ENCODE data around the gene REC114.
"Not testable (repeated sequence)": the region's sequence is repeated elsewhere in the genome, so short reads cannot be mapped to it uniquely, and the experiment has no call there.

REC114 gene

DNA sequence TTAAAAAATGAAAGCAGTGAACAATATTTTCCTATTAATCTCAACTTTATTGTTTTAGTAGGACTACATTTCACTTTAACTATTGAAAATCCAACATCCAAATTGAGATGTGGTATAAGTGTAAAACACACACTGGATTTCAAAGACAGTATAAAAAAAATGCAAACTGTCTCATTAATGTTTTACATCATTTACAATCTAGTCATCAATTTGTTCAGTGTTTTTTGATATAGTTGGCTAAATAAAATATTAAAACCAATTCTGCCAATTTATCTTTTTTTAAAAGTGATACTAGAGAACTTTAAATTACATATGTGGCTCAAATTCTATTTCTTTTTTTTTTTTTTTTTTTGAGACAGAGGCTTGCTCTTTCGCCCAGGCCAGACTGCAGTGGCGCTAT is 95.2 kb downstream of the REC114 start:
- DNase-seq (ENCODE audit: low read depth): no peak

DNA sequence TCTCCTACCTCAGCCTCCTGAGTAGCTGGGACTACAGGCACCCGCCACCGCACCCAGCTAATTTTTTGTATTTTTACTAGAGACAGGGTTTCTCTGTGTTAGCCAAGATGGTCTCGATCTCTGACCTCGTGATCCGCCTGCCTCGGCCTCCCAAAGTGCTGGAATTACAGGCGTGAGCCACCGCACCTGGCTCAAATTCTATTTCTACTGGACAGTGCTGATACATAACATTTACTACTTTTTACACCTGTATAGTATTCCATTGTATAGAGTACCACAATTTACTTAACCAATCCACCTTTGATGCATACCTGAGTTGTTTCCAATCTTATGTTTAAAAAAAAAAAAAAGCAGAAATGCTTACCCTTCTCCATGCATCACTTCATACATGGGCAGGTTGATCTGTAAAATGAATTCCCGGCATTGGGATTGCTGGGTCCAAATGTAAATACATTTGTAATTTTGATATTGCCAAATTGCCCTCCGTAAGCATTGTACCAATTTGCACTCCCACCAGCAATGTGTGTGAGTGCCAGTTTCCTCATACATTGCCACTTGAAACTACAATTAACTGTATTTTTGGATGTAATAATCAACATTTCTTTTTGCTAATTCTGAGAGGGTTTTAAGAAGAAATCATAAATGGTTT is 95.7 kb downstream of the REC114 start:
- no peak for DNase-seq (ENCODE audit: low read depth)

DNA sequence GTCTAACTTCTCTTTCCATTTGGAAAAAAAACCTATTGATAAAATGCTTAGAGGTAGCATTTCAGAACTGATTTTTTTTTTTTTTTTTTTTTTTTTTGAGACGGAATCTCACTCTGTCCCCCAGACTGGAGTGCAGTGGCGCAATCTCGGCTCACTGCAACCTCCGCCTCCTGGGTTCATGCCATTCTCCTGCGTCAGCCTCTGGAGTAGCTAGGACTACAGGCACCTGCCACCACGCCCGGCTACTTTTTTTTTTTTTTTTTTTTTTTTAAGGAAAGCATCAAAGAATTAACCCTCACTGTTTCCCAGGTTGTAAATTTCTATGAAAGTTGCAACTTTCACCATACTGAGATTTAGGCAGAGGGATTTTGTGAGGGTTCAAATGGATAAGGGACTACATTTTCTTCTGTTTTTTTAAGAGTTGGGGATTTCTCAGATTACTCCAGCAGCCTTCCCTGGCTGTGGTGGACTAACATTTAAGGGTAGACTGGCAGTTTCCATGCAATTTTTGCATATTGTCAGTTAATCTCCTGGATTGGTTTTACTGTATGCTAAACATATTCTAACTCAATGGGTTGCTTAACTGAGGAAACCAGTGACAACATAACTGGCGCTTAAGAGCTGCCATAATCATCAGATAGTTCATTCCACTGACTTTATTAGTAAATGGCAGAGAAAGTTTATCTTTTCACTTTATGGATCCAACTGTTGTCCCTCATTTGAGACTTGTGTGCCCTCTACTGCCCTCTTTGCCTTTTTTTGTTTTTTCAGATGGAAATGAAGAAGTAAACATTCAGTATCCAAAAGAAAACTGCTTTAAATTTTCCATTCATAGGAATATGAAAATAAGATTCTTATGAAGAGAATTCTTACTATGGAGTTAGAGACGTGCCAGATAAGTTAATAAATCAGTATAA is 96.5 kb downstream of the REC114 start:
- no peak for DNase-seq (ENCODE audit: low read depth)

DNA sequence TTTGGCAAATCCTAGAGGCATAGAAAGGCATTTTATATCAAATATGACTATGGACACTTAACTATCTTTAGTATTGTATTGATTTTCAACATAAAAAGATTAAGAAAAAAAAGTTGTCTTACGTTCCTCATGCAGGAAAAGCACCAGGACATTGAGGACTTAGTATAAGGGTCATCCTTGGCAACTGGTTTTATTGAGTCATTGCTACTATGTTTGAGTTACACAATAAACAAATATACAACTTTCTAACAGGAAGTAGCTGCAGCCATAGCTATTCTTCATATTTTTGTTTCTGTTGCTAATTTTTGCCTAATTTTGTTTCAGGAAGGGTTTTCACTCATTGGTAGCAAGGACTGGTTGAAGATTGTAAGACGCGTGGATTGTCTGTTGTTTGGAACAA is 97.2 kb downstream of the REC114 start:
- no peak for DNase-seq (ENCODE audit: low read depth)

DNA sequence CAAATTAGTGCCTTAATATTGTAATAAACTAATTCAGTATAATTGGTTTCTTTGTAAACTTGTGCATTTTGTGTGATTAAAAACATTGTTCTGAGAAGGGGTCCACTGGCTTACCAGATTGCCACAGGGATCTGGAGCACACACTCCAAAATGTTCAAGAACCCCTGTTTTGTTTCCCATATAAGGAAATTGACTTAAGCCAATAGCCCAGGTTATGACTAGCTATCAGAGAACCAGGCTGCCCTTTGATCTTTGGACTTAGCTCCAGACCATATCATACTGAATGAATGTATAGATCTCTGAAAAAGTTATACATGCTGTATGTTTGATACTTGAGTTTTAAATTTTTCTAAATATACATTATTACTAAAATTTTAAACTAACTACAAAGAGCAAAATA is 98.5 kb downstream of the REC114 start:
- no peak for DNase-seq (ENCODE audit: low read depth)

DNA sequence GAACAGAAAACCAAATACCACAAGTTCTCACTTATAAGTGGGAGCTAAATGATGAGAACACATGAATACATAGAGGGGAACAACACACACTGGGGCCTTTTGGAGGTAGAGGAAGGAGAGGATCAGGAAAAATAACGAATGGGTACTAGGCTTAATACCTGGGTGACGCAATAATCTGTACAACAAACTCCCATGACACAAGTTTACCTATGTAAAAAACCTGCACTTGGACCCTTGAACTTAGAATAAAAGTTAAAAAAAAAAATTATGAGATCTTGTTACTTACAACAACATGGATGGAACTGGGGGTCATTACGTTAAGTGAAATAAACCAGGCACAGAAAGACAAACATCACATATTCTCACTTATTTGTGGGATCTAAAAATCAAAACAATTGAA is 106.0 kb downstream of the REC114 start:
- not testable (repeated sequence) for DNase-seq (ENCODE audit: low read depth)

DNA sequence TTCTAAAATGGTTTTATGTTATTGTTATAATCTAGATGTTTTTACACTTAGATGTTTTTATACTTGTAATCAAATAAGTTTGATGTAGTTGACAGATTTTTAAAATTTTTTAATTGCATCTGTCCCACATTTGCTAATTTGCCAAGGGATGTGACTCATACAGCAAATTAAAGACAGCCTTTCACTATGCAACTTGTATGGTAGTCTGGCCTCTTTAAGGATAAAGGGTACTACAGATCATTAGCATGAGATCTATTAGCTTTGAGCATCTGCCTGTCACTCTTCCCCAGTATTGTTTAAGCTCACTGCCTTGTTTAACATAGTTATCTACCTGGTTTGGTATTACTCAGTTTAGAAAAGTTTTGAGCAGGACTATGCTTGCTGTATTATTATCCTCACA is 107.2 kb downstream of the REC114 start:
- DNase-seq (ENCODE audit: low read depth): no peak

DNA sequence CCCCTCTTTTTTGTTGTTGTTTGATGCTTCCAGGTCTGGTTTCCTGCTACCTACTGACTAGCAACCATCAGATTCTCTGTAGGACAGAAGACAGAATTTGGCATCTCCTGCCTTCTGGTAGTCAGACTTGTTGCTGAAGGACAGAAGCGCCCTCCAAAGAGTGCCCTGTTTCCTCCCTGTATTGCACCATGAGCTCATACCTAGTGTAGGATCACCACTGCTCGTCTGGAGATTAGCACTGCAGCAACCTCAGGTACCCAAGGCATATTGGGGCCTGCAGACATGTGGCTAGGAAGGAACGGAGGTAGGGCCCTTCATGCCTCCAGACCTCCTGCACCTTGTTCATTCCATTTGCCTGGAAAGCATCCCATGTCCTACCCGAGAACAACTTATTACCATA is 112.1 kb downstream of the REC114 start:
- DNase-seq (ENCODE audit: low read depth): no peak

DNA sequence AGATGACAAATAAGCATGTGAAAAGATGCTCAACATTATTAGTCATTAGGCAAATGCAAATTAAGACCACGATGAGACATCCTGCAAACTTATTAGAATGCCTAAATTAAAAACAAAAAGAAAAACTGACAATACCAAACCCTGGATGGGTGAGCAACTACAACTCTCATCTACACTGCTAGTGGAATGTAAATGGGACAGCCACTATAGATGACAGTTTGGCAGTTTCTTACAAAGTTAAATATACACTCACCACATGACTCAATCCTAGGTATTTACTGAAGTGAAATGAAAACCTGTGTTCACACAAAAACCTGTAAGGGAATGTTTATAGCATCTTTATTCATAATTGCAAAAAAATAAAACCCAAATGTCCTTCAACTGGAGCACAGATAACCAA is 115.6 kb downstream of the REC114 start:
- no peak for DNase-seq (ENCODE audit: low read depth)

DNA sequence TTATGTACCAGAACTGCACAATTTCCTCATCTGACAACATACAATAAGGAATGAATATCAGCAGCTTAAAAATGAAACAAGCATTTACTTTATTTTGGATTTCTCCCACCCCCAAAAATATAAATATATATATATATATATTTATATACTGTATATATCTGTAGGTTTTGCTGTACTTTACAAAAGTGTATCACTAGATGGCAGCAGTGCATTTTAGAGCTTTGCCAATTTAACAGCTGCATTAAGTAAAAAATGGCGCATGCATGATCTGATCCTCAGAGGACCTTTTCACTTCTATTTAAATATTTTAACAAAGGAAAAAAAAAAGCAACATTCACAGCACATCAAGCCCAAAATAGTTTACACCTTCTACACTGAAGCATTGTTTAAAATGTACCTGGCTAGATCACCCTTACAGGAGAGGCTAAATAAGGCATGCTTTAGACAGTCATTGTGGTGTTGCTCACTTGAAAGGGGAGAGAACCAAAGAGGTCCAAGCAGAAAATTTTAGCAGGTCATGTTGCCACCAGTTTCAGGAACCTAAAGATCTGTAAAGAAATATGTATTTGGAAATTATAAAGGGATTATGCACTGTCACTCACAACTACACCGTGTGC is 117.6 kb downstream of the REC114 start:
- no peak for DNase-seq (ENCODE audit: low read depth)

DNA sequence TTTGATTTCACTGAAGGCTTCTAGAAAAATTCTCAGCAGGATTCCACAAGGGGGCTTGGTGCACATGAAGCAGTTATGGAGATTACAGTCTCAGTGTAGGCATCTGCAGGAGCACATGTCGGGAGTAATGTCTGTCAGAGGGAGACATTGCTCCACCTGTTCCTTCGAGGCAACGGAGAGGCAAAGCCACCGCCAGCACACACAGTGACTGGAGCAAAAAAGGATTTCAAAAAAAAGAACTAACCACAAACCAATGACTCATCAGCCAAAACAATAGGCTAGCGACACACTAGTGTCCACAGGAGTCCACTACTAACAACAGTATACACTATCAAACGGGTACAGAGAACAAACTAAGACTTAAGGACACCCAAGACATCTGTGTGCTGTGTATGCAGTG is 121.3 kb downstream of the REC114 start:
- DNase-seq (ENCODE audit: low read depth): no peak

DNA sequence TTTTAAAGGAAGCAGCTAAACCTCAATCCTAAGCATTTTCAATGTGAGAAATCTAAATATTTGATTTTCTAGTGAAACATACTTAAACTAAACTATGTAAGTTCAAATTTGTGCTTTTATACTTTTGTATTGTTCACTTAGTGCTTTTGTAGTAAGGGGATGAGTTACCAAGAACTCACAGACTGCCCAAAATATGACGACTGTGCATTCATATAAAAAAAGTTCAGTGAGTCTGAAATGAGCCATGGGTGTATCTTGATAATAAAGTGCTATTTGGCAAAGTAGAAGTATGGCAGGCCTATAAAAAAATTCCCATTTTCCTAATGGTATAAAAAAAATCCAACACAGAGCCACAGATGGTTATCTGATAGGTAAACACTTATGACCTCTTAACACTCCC is 124.1 kb downstream of the REC114 start:
- DNase-seq (ENCODE audit: low read depth): no peak

DNA sequence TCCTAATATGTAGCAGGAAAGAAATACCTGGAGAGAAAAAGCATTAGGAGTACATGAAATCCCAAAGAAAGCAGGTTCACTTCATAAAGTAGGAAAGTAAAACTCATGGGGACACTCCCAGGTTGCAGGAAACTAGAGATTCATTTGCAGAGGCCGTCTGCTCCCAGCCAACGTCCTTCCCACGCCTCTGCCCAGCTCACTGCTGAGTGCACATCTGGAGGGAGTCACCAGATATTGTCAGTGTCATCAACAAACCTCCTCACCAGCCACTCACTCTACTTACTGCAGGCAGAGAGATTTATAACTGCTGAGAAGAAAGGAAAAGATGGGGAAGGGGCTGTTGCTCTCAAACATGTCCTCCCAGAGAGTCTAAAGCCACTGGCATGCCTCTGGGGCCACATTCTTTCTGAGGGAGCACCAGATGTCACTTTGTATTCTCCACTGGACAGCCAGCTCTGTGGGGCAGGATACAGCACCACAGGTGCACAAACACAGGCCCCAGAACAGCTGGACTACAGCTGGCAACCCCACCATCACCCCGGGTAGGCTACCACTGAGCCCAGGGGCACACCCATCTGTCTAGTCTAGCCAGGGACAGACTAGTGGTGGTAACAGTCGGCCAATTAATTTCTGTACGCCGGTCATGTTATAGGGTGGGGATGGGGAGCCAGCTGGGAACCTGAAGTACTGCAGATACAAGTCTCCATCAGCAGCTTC is 125.8 kb downstream of the REC114 start:
- no peak for DNase-seq (ENCODE audit: low read depth)

DNA sequence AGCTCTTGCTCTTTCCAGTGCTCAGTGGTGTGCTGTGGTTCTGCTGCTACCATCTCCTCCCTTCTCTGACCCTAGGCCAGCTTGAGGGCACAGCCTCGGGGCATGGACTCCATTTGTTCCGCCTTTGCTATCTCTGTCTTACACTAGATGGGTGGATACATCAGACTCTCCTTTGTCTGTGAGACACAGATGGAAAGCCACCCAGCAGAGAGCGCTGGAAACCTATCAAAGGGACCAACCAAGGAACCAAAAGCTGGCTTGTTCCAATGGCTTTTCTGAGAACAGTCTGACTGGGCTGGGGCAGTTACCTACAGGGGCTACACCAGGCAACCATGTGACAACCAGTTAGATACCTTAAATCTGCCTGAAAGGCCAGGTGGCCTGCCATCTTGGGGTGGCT is 126.4 kb downstream of the REC114 start:
- no peak for DNase-seq (ENCODE audit: low read depth)

DNA sequence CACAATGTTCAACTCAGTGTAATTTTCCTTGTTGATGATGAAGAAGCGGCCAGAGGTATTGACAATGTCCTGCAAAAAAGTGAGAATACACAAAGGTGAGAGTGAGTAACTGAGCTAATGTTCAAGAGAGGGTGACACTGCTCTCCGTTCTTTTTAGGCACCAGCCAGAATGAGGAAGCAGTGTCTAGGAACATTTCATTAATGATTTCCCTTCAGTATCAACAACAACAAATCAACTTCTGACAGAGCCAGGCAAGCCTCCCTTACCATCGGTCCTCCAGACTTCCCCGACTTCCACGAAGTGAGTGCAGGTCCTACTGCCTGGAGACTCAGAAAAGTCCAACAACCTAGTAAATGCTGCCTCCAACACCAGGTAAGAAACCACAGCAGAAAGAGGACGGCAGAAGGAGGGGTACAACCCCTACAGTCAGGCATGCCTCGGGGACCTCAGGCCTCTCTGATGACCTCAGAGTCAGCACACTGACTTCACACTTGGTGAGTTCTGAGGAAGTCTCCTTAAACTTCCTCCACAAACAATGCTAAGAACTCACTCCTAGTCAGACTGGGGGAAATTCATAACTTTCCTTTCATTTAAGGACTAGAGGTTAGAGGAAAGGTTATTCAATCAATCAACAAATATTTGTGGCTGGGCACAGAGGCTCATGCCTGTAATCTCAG is 127.5 kb downstream of the REC114 start:
- DNase-seq (ENCODE audit: low read depth): no peak

DNA sequence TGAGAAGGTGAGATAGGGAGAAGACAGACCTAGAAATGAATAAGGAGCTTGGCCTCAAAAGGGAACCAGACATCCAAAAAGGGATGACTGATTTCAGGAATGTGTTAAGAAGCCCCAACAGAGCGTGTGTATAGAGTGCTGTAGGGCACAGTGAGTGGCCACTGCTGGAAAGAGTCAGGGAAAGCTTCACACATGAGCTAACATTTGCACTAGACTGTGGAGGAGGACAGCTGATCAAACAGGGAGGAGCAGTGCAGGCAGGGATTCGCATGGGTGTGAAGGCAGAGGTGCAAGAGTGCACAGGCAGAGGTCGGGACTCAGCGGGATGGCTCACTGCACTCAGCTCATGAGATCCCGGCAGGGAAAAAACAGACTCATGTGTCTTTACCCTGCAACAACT is 128.4 kb downstream of the REC114 start:
- DNase-seq (ENCODE audit: low read depth): no peak

DNA sequence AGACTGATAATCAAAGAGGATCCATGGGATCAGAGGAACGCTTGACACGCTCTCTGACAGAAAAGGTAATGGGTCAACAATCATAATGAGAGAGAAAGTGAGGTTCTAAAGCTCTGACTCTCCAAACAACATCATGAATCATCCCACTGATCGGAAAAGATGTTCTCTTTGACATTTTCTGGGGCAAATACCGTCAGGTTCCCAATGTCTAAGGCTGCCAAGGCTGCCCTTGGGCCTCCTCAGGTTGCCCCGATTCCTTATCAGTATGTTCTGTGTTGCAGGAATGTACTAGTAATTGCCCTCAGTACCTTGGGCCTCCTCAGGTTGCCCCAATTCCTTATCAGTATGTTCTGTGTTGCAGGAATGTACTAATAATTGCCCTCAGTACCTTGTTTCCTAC is 129.3 kb downstream of the REC114 start:
- DNase-seq (ENCODE audit: low read depth): no peak

DNA sequence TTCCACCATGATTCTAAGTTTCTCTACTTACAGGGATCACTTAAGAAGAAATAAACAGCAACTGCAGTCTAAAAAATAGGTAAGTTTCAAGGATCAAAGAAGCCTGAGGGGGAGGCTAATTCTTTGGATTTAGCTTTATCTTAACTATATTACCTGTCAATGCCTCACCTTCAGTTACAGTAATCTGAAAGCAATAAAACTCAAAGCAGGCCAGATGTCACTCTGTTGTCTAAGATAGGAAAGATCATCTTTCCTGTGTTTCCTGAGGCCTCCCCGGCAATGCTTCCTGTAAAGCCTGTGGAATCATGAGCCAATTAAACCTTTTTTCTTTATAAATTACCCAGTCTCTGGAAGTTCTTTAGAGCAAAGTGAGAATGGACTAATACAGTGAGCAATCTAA is 130.1 kb downstream of the REC114 start:
- no peak for DNase-seq (ENCODE audit: low read depth)

DNA sequence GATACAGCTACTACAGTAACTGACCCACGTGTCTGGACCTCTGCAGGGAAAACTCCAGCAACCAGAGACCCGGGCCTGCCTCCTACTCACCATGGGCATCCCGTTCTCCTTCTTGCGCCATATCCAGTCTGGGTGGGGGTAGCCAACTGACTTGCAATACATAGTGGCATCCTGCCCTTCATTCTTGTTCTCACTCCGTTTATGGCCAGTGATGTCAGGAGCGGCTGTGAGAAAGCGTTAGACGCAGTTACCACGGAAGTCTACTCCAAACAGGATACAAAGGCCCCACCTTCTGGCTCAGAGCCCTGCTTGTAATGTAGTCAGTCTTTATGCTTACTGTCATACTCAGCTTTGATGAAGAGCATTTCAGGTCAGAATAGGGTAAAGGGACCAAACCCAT is 130.6 kb downstream of the REC114 start:
- DNase-seq (ENCODE audit: low read depth): no peak

DNA sequence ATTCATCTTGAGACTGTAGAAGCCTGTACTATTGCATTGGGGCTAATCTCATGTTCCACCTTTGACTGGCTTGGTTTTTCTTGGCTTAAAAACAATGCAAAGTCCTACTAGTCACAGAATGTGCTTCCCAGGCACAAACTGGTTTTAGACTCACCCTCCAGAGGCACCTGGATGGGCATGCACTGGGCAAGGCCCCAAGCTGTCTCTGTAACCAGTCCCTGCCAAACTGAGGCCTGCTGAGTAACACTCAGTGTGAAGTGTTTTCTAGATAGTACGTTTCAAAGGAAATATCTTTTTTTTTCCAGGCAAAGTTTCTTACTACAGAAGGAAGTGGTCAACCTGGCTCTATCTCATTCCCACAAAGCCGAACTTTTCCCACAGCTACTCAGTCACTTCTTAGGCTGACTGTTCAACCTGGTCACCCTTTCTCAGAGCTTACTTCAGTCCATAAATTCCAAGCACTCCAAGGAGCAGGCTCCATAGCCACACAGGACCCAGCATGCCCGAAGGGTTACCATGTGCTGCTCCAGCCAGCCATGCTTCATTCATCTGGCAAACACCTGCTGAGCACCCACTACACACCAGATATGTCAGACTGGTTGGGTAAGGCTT is 132.8 kb downstream of the REC114 start:
- DNase-seq (ENCODE audit: low read depth): no peak

DNA sequence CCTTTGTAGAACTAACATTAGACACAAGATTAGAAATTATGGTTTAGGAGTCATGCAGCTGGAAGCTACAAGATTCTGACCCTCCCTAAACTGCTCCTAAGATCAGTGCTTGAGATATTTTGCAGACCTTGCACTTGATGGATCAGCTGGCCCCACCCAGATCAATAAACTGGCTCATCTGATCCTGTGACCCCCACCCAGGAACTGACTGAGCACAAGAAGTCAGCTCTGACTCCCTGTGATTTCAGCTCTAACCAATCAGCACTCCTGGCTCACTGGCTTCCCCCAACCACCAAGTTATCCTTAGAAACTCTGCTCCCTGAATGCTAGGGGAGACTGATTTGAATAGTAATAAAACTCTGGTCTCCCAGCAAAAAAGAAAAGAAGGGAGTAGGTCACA is 134.6 kb downstream of the REC114 start:
- not testable (repeated sequence) for DNase-seq (ENCODE audit: low read depth)

DNA sequence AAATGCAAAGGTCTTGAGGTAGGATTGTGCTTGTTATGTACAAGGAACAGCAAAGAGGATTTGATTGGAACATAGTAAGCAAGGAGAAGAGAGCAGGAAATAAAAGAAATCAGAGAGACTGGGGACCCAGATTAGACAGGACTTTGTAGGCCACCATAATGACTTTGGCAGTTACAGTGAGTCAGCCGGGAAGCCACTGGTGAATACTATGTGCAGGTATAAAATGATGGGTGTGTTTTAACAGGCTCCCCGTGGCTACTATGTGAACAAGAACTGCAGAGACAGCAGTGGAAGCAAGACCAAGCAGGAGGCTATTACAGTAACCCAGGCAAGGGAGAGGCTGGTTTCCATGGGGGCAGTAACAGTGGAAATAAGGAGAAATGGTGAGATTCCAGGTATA is 135.1 kb downstream of the REC114 start:
- no peak for DNase-seq (ENCODE audit: low read depth)
